GM23338 (cell line): ENCODE results near the gene GSTA2. TPM values are rescaled to one million over a fixed set of nuclear protein-coding genes. Genes with fewer than 3 reads are reported as not detected.

Source experiments
- ATAC-seq: fragments of 200-7000 bp; cut with Tn5 transposase; 3 replicates; pipeline ENCODE4 v1.9.1; 2020
- DNase-seq: peaks from one replicate; pipeline ENCODE4 v3.0.0-alpha.2; 2015; ENCODE audit warnings: low spot score
- H2AFZ ChIP-seq: fragments of 200-600 bp; sonication (generic); 2 replicates; pipeline ENCODE4 v1.8.0; 2016; ENCODE audit warnings: antibody characterized with exemption, mild to moderate bottlenecking, moderate library complexity
- H3F3A ChIP-seq: fragments of 200-600 bp; sonication (generic); replicated peaks from 2 replicates; pipeline ENCODE4 v1.8.0; 2017; ENCODE audit warnings: antibody characterized with exemption, mixed run types, low read depth
- H3K27ac ChIP-seq: fragments of 200-600 bp; sonication (generic); 2 replicates; pipeline ENCODE4 v1.6.1; 2016; ENCODE audit warnings: low read depth
- H3K27me3 ChIP-seq: fragments of 200-600 bp; sonication (generic); 2 replicates; pipeline ENCODE4 v1.8.0; 2016; ENCODE audit warnings: mild to moderate bottlenecking, mixed run types, moderate library complexity; ENCODE audit not compliant: insufficient read depth
- H3K36me3 ChIP-seq: fragments of 200-600 bp; sonication (generic); 2 replicates; pipeline ENCODE4 v1.8.0; 2016; ENCODE audit warnings: mild to moderate bottlenecking; ENCODE audit not compliant: insufficient read depth
- H3K4me1 ChIP-seq: fragments of 200-600 bp; sonication (generic); 2 replicates; pipeline ENCODE4 v1.8.0; 2016; ENCODE audit warnings: mild to moderate bottlenecking, moderate library complexity; ENCODE audit not compliant: insufficient read depth
- H3K4me2 ChIP-seq: fragments of 200-600 bp; sonication (generic); 2 replicates; pipeline ENCODE4 v1.7.1; 2017; ENCODE audit warnings: mixed run types
- H3K4me3 ChIP-seq: fragments of 200-600 bp; sonication (generic); 2 replicates; pipeline ENCODE4 v1.6.1; 2016; ENCODE audit warnings: mixed run types
- H3K79me2 ChIP-seq: fragments of 200-600 bp; sonication (generic); replicated peaks from 2 replicates; pipeline ENCODE4 v1.8.0; 2017; ENCODE audit warnings: mild to moderate bottlenecking; ENCODE audit not compliant: insufficient read depth
- H3K9me2 ChIP-seq: fragments of 200-600 bp; sonication (generic); 2 replicates; pipeline ENCODE4 v1.8.0; 2017; ENCODE audit not compliant: insufficient read depth
- H4K20me1 ChIP-seq: fragments of 200-600 bp; sonication (generic); replicated peaks from 2 replicates; pipeline ENCODE4 v1.8.0; 2017; ENCODE audit warnings: mild to moderate bottlenecking; ENCODE audit not compliant: insufficient read depth
- H3K27ac Mint-ChIP-seq: 2 replicates; pipeline ENCODE4 v1.8.0; 2020; ENCODE audit warnings: inconsistent platforms, mild to moderate bottlenecking, moderate library complexity, mixed read lengths
- H3K27me3 Mint-ChIP-seq: 3 replicates; pipeline ENCODE4 v1.8.0; 2022; ENCODE audit warnings: low read depth, mild to moderate bottlenecking, moderate library complexity, mixed read lengths, inconsistent platforms; ENCODE audit not compliant: insufficient read depth, poor library complexity
- H3K36me3 Mint-ChIP-seq: 3 replicates; pipeline ENCODE4 v1.8.0; 2021; ENCODE audit warnings: low read depth, mild to moderate bottlenecking, inconsistent platforms, moderate library complexity, mixed read lengths
- H3K4me1 Mint-ChIP-seq: 3 replicates; pipeline ENCODE4 v1.8.0; 2020; ENCODE audit warnings: mild to moderate bottlenecking, inconsistent platforms, mixed read lengths
- H3K4me3 Mint-ChIP-seq: 3 replicates; pipeline ENCODE4 v1.8.0; 2021; ENCODE audit warnings: moderate library complexity, mild to moderate bottlenecking, inconsistent platforms, mixed read lengths
- H3K9me3 Mint-ChIP-seq: 3 replicates; pipeline ENCODE4 v1.8.0; 2020; ENCODE audit warnings: moderate library complexity, mild to moderate bottlenecking, inconsistent platforms, mixed read lengths
- CREB1 ChIP-seq: fragments of 250-450 bp; sonication (Bioruptor Pico); IDR thresholded peaks from 2 replicates; pipeline ENCODE4 v1.5.0; 2020; ENCODE audit warnings: low read depth, mild to moderate bottlenecking, moderate library complexity
- CTCF ChIP-seq, 2 experiments: fragments of 200-600 bp in 1 of 2; sonication (generic) in 1 of 2; conservative IDR thresholded peaks; 2 replicates each; pipeline versions ENCODE4 v1.5.1 to v1.6.1; 2016 to 2017; ENCODE audit warnings: antibody characterized with exemption in 2 of 2, low read depth in 2 of 2, mild to moderate bottlenecking in 2 of 2, moderate library complexity in 1 of 2
- ETS1 ChIP-seq: IDR thresholded peaks from 2 replicates; pipeline ENCODE4 v1.6.1; 2016; ENCODE audit warnings: antibody characterized with exemption
- EZH2 ChIP-seq: fragments of 200-600 bp; sonication (generic); IDR thresholded peaks from one replicate; pipeline ENCODE4 v1.8.0; 2017; ENCODE audit warnings: antibody characterized with exemption, mild to moderate bottlenecking, low read depth; ENCODE audit not compliant: unreplicated experiment
- EZH2phosphoT487 ChIP-seq: fragments of 200-600 bp; sonication (generic); IDR thresholded peaks from one replicate; pipeline ENCODE4 v1.8.1; 2018; ENCODE audit warnings: antibody characterized with exemption; ENCODE audit not compliant: unreplicated experiment
- JUNB ChIP-seq: IDR thresholded peaks from one replicate; pipeline ENCODE4 v1.6.1; 2016; ENCODE audit warnings: antibody characterized with exemption; ENCODE audit not compliant: unreplicated experiment
- NANOG ChIP-seq: IDR thresholded peaks from 2 replicates; pipeline ENCODE4 v1.6.1; 2016; ENCODE audit warnings: antibody characterized with exemption, borderline replicate concordance
- POLR2AphosphoS5 ChIP-seq: IDR thresholded peaks from 2 replicates; pipeline ENCODE4 v1.6.1; 2016; ENCODE audit warnings: antibody characterized with exemption, low read depth
- STAT1 ChIP-seq: IDR thresholded peaks from one replicate; pipeline ENCODE4 v1.6.1; 2016; ENCODE audit warnings: antibody characterized with exemption; ENCODE audit not compliant: unreplicated experiment
- ZNF114 ChIP-seq: fragments of 250-450 bp; sonication (Bioruptor Pico); IDR thresholded peaks from 2 replicates; pipeline ENCODE4 v1.5.0; 2020; ENCODE audit warnings: mild to moderate bottlenecking, moderate library complexity
- ZNF331 ChIP-seq: fragments of 250-450 bp; sonication (Bioruptor Pico); IDR thresholded peaks from 2 replicates; pipeline ENCODE4 v1.5.0; 2020; ENCODE audit warnings: low read depth, mild to moderate bottlenecking, moderate library complexity
- polyA plus RNA-seq: library from polyadenylated mRNA; unstranded; fragments of >200 nt; fragmentation: Nextera tagmentation; extraction: Ambion mirVana; gene quantifications from 2 replicates; pipeline ENCODE4 v1.2.1, GENCODE V29; 2016
- total RNA-seq: library from RNA; depleted of rRNA; stranded (reverse); fragments of >200 nt; shearing (Covaris generic); gene quantifications from 2 replicates; pipeline ENCODE4 v1.2.3, GENCODE V29; 2014
- TF ChIP-seq, protein P1 (sequence below): IDR thresholded peaks from one replicate; pipeline ENCODE4 v1.6.1; 2018; ENCODE audit warnings: antibody characterized with exemption; ENCODE audit not compliant: unreplicated experiment
- TF ChIP-seq, protein P2 (sequence below): fragments of 250-450 bp; sonication (Bioruptor Pico); IDR thresholded peaks from 2 replicates; pipeline ENCODE4 v1.5.0; 2020; ENCODE audit warnings: mild to moderate bottlenecking, moderate library complexity

Gene GSTA2
- total and polyA plus RNA-seq, 2 experiments from 2014 or later: not detected

DNA sequence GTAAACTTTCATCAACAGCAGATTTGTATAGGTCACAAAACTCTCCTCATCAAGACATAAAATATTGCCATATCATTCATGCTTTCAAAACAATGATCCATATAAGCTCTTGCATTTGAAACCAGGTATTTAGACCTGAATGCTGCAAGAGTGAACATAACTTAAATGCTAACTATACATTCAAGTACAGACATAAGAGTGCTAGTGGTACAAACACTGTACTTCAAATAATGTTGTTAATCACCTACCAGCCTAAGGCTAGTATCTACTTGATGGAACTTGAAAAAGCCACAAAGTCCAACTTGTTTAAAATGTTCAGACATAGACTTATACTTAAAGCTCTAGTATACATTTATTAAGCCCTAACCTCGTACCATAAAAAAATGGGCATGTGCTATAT is 16.0 kb upstream of the GSTA2 start:
- peaks cover 32% of the 10 kb centered on the region for H3K9me3 Mint-ChIP-seq
- no peak for ATAC-seq
- H3K4me2 ChIP-seq: no peak overlapping the region
- TF ChIP-seq ETS1 (no peak), ZNF114 (no peak), CTCF (conservative IDR thresholded peaks at IDR 0.05; ENCODE audit: low read depth in 2 of 2) (no peak), JUNB (no peak), ZNF331 (CRISPR knock-in tag) (no peak), POLR2AphosphoS5 (no peak), CREB1 (no peak), EZH2phosphoT487 (no peak), STAT1 (no peak), EZH2 (no peak), NANOG (no peak)
- TF ChIP-seq, protein P1, sequence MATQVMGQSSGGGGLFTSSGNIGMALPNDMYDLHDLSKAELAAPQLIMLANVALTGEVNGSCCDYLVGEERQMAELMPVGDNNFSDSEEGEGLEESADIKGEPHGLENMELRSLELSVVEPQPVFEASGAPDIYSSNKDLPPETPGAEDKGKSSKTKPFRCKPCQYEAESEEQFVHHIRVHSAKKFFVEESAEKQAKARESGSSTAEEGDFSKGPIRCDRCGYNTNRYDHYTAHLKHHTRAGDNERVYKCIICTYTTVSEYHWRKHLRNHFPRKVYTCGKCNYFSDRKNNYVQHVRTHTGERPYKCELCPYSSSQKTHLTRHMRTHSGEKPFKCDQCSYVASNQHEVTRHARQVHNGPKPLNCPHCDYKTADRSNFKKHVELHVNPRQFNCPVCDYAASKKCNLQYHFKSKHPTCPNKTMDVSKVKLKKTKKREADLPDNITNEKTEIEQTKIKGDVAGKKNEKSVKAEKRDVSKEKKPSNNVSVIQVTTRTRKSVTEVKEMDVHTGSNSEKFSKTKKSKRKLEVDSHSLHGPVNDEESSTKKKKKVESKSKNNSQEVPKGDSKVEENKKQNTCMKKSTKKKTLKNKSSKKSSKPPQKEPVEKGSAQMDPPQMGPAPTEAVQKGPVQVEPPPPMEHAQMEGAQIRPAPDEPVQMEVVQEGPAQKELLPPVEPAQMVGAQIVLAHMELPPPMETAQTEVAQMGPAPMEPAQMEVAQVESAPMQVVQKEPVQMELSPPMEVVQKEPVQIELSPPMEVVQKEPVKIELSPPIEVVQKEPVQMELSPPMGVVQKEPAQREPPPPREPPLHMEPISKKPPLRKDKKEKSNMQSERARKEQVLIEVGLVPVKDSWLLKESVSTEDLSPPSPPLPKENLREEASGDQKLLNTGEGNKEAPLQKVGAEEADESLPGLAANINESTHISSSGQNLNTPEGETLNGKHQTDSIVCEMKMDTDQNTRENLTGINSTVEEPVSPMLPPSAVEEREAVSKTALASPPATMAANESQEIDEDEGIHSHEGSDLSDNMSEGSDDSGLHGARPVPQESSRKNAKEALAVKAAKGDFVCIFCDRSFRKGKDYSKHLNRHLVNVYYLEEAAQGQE: no peak
- TF ChIP-seq, protein P2, sequence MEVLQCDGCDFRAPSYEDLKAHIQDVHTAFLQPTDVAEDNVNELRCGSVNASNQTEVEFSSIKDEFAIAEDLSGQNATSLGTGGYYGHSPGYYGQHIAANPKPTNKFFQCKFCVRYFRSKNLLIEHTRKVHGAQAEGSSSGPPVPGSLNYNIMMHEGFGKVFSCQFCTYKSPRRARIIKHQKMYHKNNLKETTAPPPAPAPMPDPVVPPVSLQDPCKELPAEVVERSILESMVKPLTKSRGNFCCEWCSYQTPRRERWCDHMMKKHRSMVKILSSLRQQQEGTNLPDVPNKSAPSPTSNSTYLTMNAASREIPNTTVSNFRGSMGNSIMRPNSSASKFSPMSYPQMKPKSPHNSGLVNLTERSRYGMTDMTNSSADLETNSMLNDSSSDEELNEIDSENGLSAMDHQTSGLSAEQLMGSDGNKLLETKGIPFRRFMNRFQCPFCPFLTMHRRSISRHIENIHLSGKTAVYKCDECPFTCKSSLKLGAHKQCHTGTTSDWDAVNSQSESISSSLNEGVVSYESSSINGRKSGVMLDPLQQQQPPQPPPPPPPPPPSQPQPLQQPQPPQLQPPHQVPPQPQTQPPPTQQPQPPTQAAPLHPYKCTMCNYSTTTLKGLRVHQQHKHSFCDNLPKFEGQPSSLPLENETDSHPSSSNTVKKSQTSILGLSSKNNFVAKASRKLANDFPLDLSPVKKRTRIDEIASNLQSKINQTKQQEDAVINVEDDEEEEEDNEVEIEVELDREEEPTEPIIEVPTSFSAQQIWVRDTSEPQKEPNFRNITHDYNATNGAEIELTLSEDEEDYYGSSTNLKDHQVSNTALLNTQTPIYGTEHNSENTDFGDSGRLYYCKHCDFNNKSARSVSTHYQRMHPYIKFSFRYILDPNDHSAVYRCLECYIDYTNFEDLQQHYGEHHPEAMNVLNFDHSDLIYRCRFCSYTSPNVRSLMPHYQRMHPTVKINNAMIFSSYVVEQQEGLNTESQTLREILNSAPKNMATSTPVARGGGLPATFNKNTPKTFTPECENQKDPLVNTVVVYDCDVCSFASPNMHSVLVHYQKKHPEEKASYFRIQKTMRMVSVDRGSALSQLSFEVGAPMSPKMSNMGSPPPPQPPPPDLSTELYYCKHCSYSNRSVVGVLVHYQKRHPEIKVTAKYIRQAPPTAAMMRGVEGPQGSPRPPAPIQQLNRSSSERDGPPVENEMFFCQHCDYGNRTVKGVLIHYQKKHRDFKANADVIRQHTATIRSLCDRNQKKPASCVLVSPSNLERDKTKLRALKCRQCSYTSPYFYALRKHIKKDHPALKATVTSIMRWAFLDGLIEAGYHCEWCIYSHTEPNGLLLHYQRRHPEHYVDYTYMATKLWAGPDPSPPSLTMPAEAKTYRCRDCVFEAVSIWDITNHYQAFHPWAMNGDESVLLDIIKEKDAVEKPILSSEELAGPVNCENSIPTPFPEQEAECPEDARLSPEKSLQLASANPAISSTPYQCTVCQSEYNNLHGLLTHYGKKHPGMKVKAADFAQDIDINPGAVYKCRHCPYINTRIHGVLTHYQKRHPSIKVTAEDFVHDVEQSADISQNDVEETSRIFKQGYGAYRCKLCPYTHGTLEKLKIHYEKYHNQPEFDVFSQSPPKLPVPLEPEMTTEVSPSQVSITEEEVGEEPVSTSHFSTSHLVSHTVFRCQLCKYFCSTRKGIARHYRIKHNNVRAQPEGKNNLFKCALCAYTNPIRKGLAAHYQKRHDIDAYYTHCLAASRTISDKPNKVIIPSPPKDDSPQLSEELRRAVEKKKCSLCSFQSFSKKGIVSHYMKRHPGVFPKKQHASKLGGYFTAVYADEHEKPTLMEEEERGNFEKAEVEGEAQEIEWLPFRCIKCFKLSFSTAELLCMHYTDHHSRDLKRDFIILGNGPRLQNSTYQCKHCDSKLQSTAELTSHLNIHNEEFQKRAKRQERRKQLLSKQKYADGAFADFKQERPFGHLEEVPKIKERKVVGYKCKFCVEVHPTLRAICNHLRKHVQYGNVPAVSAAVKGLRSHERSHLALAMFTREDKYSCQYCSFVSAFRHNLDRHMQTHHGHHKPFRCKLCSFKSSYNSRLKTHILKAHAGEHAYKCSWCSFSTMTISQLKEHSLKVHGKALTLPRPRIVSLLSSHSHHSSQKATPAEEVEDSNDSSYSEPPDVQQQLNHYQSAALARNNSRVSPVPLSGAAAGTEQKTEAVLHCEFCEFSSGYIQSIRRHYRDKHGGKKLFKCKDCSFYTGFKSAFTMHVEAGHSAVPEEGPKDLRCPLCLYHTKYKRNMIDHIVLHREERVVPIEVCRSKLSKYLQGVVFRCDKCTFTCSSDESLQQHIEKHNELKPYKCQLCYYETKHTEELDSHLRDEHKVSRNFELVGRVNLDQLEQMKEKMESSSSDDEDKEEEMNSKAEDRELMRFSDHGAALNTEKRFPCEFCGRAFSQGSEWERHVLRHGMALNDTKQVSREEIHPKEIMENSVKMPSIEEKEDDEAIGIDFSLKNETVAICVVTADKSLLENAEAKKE (CRISPR knock-in tag): no peak
- no peak for DNase-seq
- no peaks in the 10 kb centered on the region for H3K9me2 ChIP-seq
- H3K4me3 Mint-ChIP-seq: no peak overlapping the region
- no peaks in the 10 kb centered on the region for H3K36me3 ChIP-seq
- no peak overlapping the region for H3K27ac ChIP-seq
- H3K27me3 ChIP-seq: no peaks in the 10 kb centered on the region
- peaks cover 16% of the 10 kb centered on the region for H3K36me3 Mint-ChIP-seq
- H3K27me3 Mint-ChIP-seq: no peaks in the 10 kb centered on the region
- no peaks in the 10 kb centered on the region for H3K79me2 ChIP-seq
- H4K20me1 ChIP-seq: no peaks in the 10 kb centered on the region
- H3F3A ChIP-seq: no peaks in the 10 kb centered on the region
- H2AFZ ChIP-seq: no peak overlapping the region
- no peaks in the 10 kb centered on the region for H3K4me1 Mint-ChIP-seq
- no peak overlapping the region for H3K4me3 ChIP-seq
- no peaks in the 10 kb centered on the region for H3K4me1 ChIP-seq
- H3K27ac Mint-ChIP-seq: no peak overlapping the region
